Measurements from ENCODE around the gene KBTBD8. TPM values are rescaled to one million over a fixed set of nuclear protein-coding genes. Genes with fewer than 3 reads are reported as not detected.

KBTBD8 gene
- total RNA-seq, 1 experiment from 2014 or later, result 2.0 TPM

- intact Hi-C loops (cut with micrococcal nuclease; ENCODE audit: unreplicated experiment), result no loop called here
- no peak overlapping the region for H3K4me3 ChIP-seq (ENCODE audit: low read depth, low read length, poor library complexity, severe bottlenecking)
- ChIA-PET POLR2A (ENCODE audit: low non-redundant PET) (no interaction called here), CTCF (no interaction called here)
- DNase-seq (ENCODE audit: low spot score), result no peak
- H3K27ac ChIP-seq (ENCODE audit: low read depth, low read length, poor library complexity, severe bottlenecking), result no peak overlapping the region
- BruUV-seq (replicated peaks), result no TSS peak
- H3K4me1 ChIP-seq (ENCODE audit: insufficient read depth, low read length, poor library complexity, severe bottlenecking), result no peaks in the 10 kb centered on the region
- H3K9me3 ChIP-seq (ENCODE audit: low read depth, low read length, poor library complexity, severe bottlenecking), result no peaks in the 10 kb centered on the region
- H3K36me3 ChIP-seq (ENCODE audit: insufficient read depth, low read length, poor library complexity, severe bottlenecking), result no peaks in the 10 kb centered on the region
- TF ChIP-seq CTCF (conservative IDR thresholded peaks at IDR 0.05; ENCODE audit: low read depth, low read length) (no peak), EZH2 (IDR thresholded peaks at IDR 0.05; ENCODE audit: borderline replicate concordance, low read depth, low read length, poor library complexity, severe bottlenecking) (no peak)
- H3K27me3 ChIP-seq (replicated peaks; ENCODE audit: insufficient read depth, low read depth, low read length, poor library complexity), result peaks cover 21% of the 10 kb centered on the region
Measured at GRCh38 chr3:66958067-66958466, 40.0 kb upstream of the KBTBD8 start.

GRCh38 chr3:66962664-66963063 lies 35.4 kb upstream of the KBTBD8 start:
- no peak for DNase-seq (ENCODE audit: low spot score)
- H3K4me3 ChIP-seq (ENCODE audit: low read depth, low read length, poor library complexity, severe bottlenecking), result no peak overlapping the region
- ChIA-PET POLR2A (ENCODE audit: low non-redundant PET) (no interaction called here), CTCF (no interaction called here)
- intact Hi-C loops (cut with micrococcal nuclease; ENCODE audit: unreplicated experiment), result no loop called here
- no peak for TF ChIP-seq EZH2 (IDR thresholded peaks at IDR 0.05; ENCODE audit: borderline replicate concordance, low read depth, low read length, poor library complexity, severe bottlenecking)
- TF ChIP-seq CTCF (conservative IDR thresholded peaks at IDR 0.05; ENCODE audit: low read depth, low read length), result no peak
- H3K9me3 ChIP-seq (ENCODE audit: low read depth, low read length, poor library complexity, severe bottlenecking), result no peaks in the 10 kb centered on the region
- no peaks in the 10 kb centered on the region for H3K36me3 ChIP-seq (ENCODE audit: insufficient read depth, low read length, poor library complexity, severe bottlenecking)
- BruUV-seq (replicated peaks), result no TSS peak
- H3K27ac ChIP-seq (ENCODE audit: low read depth, low read length, poor library complexity, severe bottlenecking), result no peak overlapping the region
- H3K27me3 ChIP-seq (replicated peaks; ENCODE audit: insufficient read depth, low read depth, low read length, poor library complexity), result peaks cover 52% of the 10 kb centered on the region
- no peaks in the 10 kb centered on the region for H3K4me1 ChIP-seq (ENCODE audit: insufficient read depth, low read length, poor library complexity, severe bottlenecking)

GRCh38 chr3:66971245-66971644 lies 26.9 kb upstream of the KBTBD8 start:
- Histone ChIP-seq H3K4me1 (ENCODE audit: insufficient read depth, low read length, poor library complexity, severe bottlenecking) (no peaks in the 10 kb centered on the region), H3K27ac (ENCODE audit: low read depth, low read length, poor library complexity, severe bottlenecking) (no peak overlapping the region), H3K36me3 (ENCODE audit: insufficient read depth, low read length, poor library complexity, severe bottlenecking) (no peaks in the 10 kb centered on the region), H3K9me3 (ENCODE audit: low read depth, low read length, poor library complexity, severe bottlenecking) (no peaks in the 10 kb centered on the region), H3K27me3 (replicated peaks; ENCODE audit: insufficient read depth, low read depth, low read length, poor library complexity) (peaks cover 35% of the 10 kb centered on the region), H3K4me3 (ENCODE audit: low read depth, low read length, poor library complexity, severe bottlenecking) (no peak overlapping the region)
- no TSS peak for BruUV-seq (replicated peaks)
- DNase-seq (ENCODE audit: low spot score), result no peak
- TF ChIP-seq EZH2 (IDR thresholded peaks at IDR 0.05; ENCODE audit: borderline replicate concordance, low read depth, low read length, poor library complexity, severe bottlenecking) (no peak), CTCF (conservative IDR thresholded peaks at IDR 0.05; ENCODE audit: low read depth, low read length) (no peak)
- POLR2A ChIA-PET (ENCODE audit: low non-redundant PET), result no interaction called here
- CTCF ChIA-PET, result no interaction called here
- intact Hi-C loops (cut with micrococcal nuclease; ENCODE audit: unreplicated experiment), result no loop called here
